HG02759 (cell line): ENCODE results near the gene GYPC.
"Not testable (repeated sequence)": the region's sequence is repeated elsewhere in the genome, so short reads cannot be mapped to it uniquely, and the experiment has no call there.

Experiments
- ATAC-seq: cut with Tn5 transposase; IDR thresholded peaks from one replicate; pipeline ENCODE4 v1.9.1; 2021; ENCODE audit warnings: mild to moderate bottlenecking, moderate library complexity; ENCODE audit not compliant: unreplicated experiment

GYPC gene

DNA sequence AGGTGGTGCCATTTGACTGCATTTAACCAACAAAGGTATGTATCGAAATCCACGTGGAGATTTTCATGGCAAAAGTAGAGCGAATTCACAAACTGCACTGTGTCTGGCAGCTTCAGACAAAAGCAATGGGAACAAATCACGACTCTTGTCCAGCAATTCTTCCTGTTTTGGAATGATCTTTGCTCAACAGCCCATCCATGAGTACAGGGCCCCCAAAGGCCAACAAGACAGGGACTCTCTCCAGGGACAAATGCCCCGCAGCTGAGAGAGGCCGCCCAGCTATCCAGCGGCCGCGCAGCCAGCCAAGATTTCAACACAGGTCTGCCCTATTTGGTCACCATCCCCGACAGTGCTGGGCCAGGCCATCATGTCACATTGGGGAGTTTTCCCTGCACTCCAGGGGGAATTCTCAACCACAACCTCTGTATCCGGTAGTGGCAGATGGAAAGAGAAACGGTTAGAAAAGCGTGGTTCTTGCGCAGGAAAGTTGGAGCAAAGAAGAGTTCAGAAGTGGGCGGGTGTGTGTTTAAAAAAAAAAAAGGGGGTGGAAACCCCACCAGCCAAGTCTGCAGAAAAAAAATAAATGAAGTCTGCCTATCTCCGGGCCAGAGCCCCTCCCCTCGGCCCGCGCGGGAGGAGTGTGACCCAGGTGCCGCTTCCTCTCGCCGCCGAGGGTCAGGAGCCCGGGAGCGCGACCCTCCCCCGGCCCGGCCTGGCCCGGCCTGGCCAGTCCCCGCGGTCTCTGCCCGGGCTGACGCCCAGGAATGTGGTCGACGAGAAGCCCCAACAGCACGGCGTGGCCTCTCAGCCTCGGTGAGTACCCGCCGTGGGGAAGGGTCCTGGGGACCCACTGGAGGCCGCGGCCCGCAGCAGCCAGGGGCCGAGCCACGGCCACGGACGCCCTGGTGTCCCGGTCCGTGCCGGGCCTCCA is at the start of gene GYPC:
Gene GYPC (plus strand): TSS at position 659 of the 931 bp plus-strand sequence. CDS start 106 bp downstream, at position 765.
- peak; percentile 40 for ATAC-seq

- no peak for ATAC-seq
Measured at GRCh38 chr2:126614524-126615227, 41.3 kb upstream of the GYPC start.

DNA sequence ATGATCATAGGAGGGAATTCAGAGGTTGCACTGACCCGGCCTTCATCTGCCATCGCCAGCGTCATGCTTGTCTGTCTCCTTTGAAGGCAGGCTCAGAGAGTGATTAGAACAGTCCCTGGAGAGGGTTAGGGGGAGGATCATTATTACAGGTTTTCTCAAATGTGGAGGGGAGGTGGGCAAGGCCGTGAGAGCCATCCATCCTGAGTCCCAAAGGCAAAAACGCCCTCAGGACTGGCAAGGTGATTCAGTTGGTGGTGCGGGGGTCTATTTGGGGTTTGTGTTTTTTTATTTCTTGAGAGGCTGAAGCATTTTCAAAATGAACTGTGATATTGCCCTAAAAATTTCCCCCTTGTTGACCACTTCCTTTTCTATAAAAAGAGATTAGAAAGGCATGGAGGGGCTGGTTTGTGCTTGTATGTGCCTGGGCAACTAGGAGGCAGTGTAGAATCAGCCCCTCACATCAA is 39.3 kb upstream of the GYPC start:
- ATAC-seq = peak; percentile 64

- no peak for ATAC-seq
Measured at GRCh38 chr2:126620302-126620701, 35.7 kb upstream of the GYPC start.

DNA sequence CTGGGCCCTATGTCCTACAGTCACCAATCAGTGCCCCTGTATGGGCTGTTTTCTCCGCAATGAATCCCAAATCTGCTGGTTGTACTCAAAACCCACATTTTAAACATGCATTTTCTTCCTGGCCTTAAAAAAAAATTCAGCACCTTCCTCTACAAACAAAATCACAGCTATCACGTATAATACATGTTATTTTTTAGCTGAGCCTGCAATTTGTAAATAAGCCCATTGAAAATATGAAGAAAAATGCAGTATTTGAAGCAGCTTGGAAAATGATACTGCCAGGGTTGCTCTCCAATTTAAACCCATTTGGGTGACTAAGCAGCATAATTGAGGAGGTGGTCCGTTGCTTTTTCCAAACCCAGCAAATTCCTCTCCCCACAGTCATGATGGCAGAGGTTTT is 33.0 kb upstream of the GYPC start:
- no peak for ATAC-seq

GRCh38 chr2:126627643-126628042 is 28.3 kb upstream of the GYPC start:
- ATAC-seq = no peak

GRCh38 chr2:126634273-126634861 is 21.6 kb upstream of the GYPC start:
- peak; percentile 50 for ATAC-seq

GRCh38 chr2:126635281-126635680 is 20.7 kb upstream of the GYPC start:
- no peak for ATAC-seq

DNA sequence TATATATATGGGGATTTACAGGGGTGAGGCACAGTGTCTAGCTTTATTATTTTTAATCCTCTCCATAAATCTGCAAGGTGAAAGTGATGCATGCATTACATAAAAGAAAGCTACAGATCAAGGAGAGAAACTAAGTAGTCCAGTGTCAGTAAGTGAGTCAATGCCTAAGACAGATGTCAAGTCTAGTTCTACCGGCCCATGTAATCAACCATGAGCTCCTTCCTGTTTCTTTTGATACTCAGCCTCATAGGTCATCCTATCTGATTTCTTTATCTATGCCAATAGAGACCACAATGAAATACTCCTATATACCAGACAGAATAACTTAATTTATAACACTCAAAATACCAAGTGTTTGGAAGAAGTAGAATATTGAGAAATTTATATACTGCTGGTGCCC is 20.2 kb upstream of the GYPC start:
- no peak for ATAC-seq

DNA sequence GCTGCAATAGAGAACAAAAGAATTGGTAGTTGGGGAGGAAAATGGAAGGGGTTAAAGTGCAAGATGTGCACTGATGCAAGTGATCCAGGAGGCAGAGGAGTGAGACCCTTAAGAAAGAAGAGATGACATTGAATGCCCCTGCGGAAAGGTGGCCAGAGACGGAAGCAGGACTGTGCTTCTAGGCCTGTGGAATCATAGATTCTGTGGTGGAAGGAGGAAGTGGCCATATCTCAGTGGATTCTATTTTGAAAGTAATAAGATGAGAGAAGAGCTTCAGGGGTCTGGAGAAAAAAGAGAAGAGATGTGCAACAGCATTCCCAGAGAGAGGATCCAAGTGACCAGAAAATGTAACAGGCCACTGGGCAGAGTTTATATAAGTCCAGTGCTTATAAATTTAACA is 18.6 kb upstream of the GYPC start:
- no peak for ATAC-seq

GRCh38 chr2:126638746-126639145 is 17.2 kb upstream of the GYPC start:
- ATAC-seq = no peak

- no peak for ATAC-seq
Measured at GRCh38 chr2:126639276-126639675, 16.7 kb upstream of the GYPC start.

- ATAC-seq = not testable (repeated sequence)
Measured at GRCh38 chr2:126641294-126641693, 14.7 kb upstream of the GYPC start.

GRCh38 chr2:126642031-126642430 is 13.9 kb upstream of the GYPC start:
- ATAC-seq = no peak

DNA sequence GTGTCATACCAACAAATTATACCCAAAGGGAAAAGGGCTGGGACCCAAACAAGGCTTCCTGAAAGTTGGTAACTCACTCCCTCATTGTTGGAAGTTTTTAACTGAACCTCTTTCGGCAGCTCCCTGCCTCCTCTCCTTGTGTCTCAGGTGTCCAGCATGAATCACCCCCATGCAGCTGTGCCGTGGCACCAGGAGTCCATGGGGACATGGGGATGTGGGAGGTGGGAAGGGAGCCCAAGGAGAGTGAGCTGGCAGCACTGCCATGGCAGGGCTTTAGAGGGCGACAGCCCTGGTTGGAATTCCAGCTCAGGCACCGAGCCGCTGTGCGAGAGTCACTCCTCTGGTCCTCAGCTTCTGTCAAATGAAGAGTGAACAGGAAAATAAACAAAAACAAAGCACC is 12.5 kb upstream of the GYPC start:
- ATAC-seq = no peak

- no peak for ATAC-seq
Measured at GRCh38 chr2:126643972-126644371, 12.0 kb upstream of the GYPC start.

- peak; percentile 81 for ATAC-seq
Measured at GRCh38 chr2:126644630-126645191, 11.2 kb upstream of the GYPC start.

DNA sequence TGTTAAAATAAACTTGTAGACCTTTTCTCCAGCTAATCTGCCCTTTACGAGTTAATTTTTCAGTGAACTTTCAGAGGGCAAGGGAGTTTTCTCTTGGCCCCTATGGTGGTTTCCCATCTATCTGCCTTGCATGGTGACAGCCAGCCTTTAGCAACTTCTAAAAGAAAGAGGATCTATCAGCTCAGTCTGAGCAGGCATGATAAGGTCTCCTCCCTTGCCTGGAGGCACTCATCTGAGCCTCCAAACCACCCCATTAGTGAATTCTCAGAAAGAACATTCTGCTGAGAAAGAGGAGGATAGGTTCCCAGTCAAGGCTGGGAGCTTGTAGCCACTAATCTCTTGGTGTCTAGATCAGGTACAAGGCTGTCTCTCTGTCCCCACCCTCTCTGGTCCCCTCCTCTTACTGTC is 10.7 kb upstream of the GYPC start:
- peak; percentile 69 for ATAC-seq

DNA sequence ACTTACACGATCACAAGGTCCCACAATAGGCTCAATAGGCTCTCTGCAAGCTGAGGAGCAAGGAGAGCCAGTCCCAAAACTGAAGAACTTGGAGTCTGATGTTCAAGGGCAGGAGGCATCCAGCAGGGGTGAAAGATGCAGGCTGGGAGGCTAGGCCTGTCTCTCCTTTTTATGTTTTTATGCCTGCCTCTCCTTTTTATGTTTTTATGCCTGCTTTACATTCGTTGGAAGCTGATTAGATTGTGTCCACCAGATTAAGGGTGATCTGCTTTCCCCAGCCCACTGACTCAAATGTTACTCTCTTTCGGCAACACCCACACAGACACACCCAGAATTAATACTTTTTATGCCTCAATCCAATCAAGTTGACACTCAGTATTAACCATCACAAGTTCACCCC is 9.9 kb upstream of the GYPC start:
- ATAC-seq = no peak

DNA sequence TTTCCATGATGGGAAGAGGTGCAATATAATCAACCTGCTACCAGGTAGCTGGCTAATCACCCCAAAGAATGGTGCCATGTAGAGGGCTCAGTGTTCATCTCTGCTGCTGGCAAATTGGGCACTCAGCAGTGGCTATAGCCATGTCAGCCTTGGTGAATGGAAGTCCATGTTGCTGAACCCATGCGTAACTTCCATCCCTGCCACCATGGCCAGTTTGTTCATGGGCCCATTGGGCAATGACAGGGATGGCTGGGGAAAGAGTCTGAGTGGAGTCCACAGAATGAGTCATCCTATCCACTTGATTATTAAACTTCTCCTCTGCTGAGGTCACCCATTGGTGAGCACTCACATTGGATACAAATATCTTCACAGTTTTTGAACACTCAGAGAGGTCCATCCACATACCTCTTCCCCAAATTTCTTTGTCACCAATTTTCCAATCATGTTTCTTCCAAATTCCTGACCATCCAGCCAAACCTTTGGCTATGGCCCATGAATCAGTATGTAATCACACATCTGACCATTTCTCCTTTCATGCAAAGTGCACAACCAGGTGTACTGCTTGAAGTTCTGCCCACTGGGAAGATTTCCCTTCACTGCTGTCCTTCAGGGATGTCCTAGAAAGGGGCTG is 8.1 kb upstream of the GYPC start:
- not testable (repeated sequence) for ATAC-seq

GRCh38 chr2:126648345-126648786 is 7.6 kb upstream of the GYPC start:
- not testable (repeated sequence) for ATAC-seq
